Calu3 (cell line): ENCODE measurements around the gene TRIM62. TPM values are rescaled to one million over a fixed set of nuclear protein-coding genes. Genes with fewer than 3 reads are reported as not detected.

Source experiments
- BruUV-seq: library from RNA; stranded (reverse); fragments of 400-500 nt; replicated peaks from 2 replicates; lab custom pipeline; 2021; lab: Mats Ljungman, UMichigan
- CTCF ChIA-PET: fragments of 300-600 bp; sonication (Branson Sonifier 250); formaldehyde crosslinking; loops from one replicate; lab custom pipeline; 2022; ENCODE audit warnings: antibody characterized with exemption; lab: Charles Lee
- DNase-seq: peaks from one replicate; pipeline ENCODE4 v3.0.0; 2022
- H3K27ac Mint-ChIP-seq: one replicate; pipeline ENCODE4 v1.8.0; 2022; ENCODE audit warnings: mixed read lengths; ENCODE audit not compliant: unreplicated experiment
- H3K27me3 Mint-ChIP-seq: one replicate; pipeline ENCODE4 v1.8.0; 2022; ENCODE audit warnings: mixed read lengths; ENCODE audit not compliant: unreplicated experiment
- H3K36me3 Mint-ChIP-seq: one replicate; pipeline ENCODE4 v1.8.0; 2022; ENCODE audit warnings: mild to moderate bottlenecking, moderate library complexity, mixed read lengths; ENCODE audit not compliant: insufficient read depth, unreplicated experiment
- H3K4me1 Mint-ChIP-seq: one replicate; pipeline ENCODE4 v1.8.0; 2022; ENCODE audit warnings: mild to moderate bottlenecking, low read depth, mixed read lengths; ENCODE audit not compliant: unreplicated experiment
- H3K4me3 Mint-ChIP-seq: one replicate; pipeline ENCODE4 v1.8.0; 2022; ENCODE audit warnings: mild to moderate bottlenecking, low read depth, moderate library complexity, mixed read lengths; ENCODE audit not compliant: unreplicated experiment
- H3K9me3 Mint-ChIP-seq: one replicate; pipeline ENCODE4 v1.8.0; 2022; ENCODE audit warnings: low read depth, mixed read lengths; ENCODE audit not compliant: unreplicated experiment
- CTCF ChIP-seq: fragments of 200-600 bp; IDR thresholded peaks from one replicate; pipeline ENCODE4 v1.8.0; 2022; ENCODE audit warnings: antibody characterized with exemption; ENCODE audit not compliant: unreplicated experiment
- intact Hi-C: fragments of 100-400 bp; cut with micrococcal nuclease; formaldehyde crosslinking; loops from one replicate; pipeline ENCODE4 v1.10.0; 2022; ENCODE audit not compliant: unreplicated experiment
- total RNA-seq: library from RNA; stranded (reverse); gene quantifications from 2 replicates; pipeline ENCODE4 v1.2.3, GENCODE V29; 2022

Gene TRIM62
- total RNA-seq, 1 experiment from 2014 or later, result 8.8 TPM

- intact Hi-C loops, result loop anchor here (2.0 to 5.0 kb wide), 4 partner anchors 35 to 252 kb away; partner anchors contain the start of gene ZSCAN20
- H3K27ac Mint-ChIP-seq, result peak overlapping the region; percentile 83
- TF ChIP-seq CTCF, result no peak
- peaks cover 34% of the 10 kb centered on the region for H3K4me1 Mint-ChIP-seq
- peaks cover 16% of the 10 kb centered on the region for H3K36me3 Mint-ChIP-seq
- DNase-seq, result peak; percentile 80
- H3K27me3 Mint-ChIP-seq, result no peaks in the 10 kb centered on the region
- peaks cover 3% of the 10 kb centered on the region for H3K9me3 Mint-ChIP-seq
- CTCF ChIA-PET, result interaction anchor here (0.5 to 1.3 kb wide), 4 partner anchors 9 to 75 kb away, joined by 3 to 4 read pairs (median 3); no protein-coding TSS in a partner anchor
- H3K4me3 Mint-ChIP-seq, result no peak overlapping the region
- BruUV-seq, result no TSS peak
These were observed 38.2 kb upstream of the TRIM62 start for GRCh38 chr1:33219886-33220661.

GRCh38 chr1:33211972-33212371 lies 30.1 kb upstream of the TRIM62 start:
- BruUV-seq, result no TSS peak
- no peaks in the 10 kb centered on the region for H3K4me1 Mint-ChIP-seq
- peaks cover 51% of the 10 kb centered on the region for H3K27me3 Mint-ChIP-seq
- no peak for DNase-seq
- H3K36me3 Mint-ChIP-seq, result no peaks in the 10 kb centered on the region
- intact Hi-C loops, result no loop called here
- TF ChIP-seq CTCF, result no peak
- H3K4me3 Mint-ChIP-seq, result no peak overlapping the region
- H3K9me3 Mint-ChIP-seq, result no peaks in the 10 kb centered on the region
- CTCF ChIA-PET, result no interaction called here
- no peak overlapping the region for H3K27ac Mint-ChIP-seq

- CTCF ChIA-PET, result no interaction called here
- Mint-ChIP-seq H3K36me3 (no peaks in the 10 kb centered on the region), H3K4me1 (no peaks in the 10 kb centered on the region), H3K4me3 (no peak overlapping the region), H3K27me3 (peaks cover 59% of the 10 kb centered on the region), H3K9me3 (no peaks in the 10 kb centered on the region), H3K27ac (no peak overlapping the region)
- intact Hi-C loops, result no loop called here
- no TSS peak for BruUV-seq
- no peak for DNase-seq
- no peak for TF ChIP-seq CTCF
These were observed 24.5 kb upstream of the TRIM62 start for GRCh38 chr1:33206340-33206739.

GRCh38 chr1:33195556-33195955 lies 13.7 kb upstream of the TRIM62 start:
- no peaks in the 10 kb centered on the region for H3K9me3 Mint-ChIP-seq
- DNase-seq, result no peak
- H3K27me3 Mint-ChIP-seq, result peaks cover 82% of the 10 kb centered on the region
- CTCF ChIA-PET, result interaction anchor here (0.9 kb wide), 1 partner anchor 43 kb away, joined by 3 read pairs; no protein-coding TSS in a partner anchor
- H3K27ac Mint-ChIP-seq, result no peak overlapping the region
- H3K4me3 Mint-ChIP-seq, result no peak overlapping the region
- BruUV-seq, result no TSS peak
- TF ChIP-seq CTCF, result no peak
- H3K36me3 Mint-ChIP-seq, result no peaks in the 10 kb centered on the region
- H3K4me1 Mint-ChIP-seq, result no peaks in the 10 kb centered on the region
- intact Hi-C loops, result no loop called here
